Calu3 (cell line): ENCODE measurements around the gene LCLAT1. TPM values are rescaled to one million over a fixed set of nuclear protein-coding genes. Genes with fewer than 3 reads are reported as not detected.

Experiments
- BruUV-seq: library from RNA; stranded (reverse); fragments of 400-500 nt; replicated peaks from 2 replicates; lab custom pipeline; 2021; lab: Mats Ljungman, UMichigan
- CTCF ChIA-PET: fragments of 300-600 bp; sonication (Branson Sonifier 250); formaldehyde crosslinking; loops from one replicate; lab custom pipeline; 2022; ENCODE audit warnings: antibody characterized with exemption; lab: Charles Lee
- DNase-seq: peaks from one replicate; pipeline ENCODE4 v3.0.0; 2022
- H3K27ac Mint-ChIP-seq: one replicate; pipeline ENCODE4 v1.8.0; 2022; ENCODE audit warnings: mixed read lengths; ENCODE audit not compliant: unreplicated experiment
- H3K27me3 Mint-ChIP-seq: one replicate; pipeline ENCODE4 v1.8.0; 2022; ENCODE audit warnings: mixed read lengths; ENCODE audit not compliant: unreplicated experiment
- H3K36me3 Mint-ChIP-seq: one replicate; pipeline ENCODE4 v1.8.0; 2022; ENCODE audit warnings: mild to moderate bottlenecking, moderate library complexity, mixed read lengths; ENCODE audit not compliant: insufficient read depth, unreplicated experiment
- H3K4me1 Mint-ChIP-seq: one replicate; pipeline ENCODE4 v1.8.0; 2022; ENCODE audit warnings: mild to moderate bottlenecking, low read depth, mixed read lengths; ENCODE audit not compliant: unreplicated experiment
- H3K4me3 Mint-ChIP-seq: one replicate; pipeline ENCODE4 v1.8.0; 2022; ENCODE audit warnings: mild to moderate bottlenecking, low read depth, moderate library complexity, mixed read lengths; ENCODE audit not compliant: unreplicated experiment
- H3K9me3 Mint-ChIP-seq: one replicate; pipeline ENCODE4 v1.8.0; 2022; ENCODE audit warnings: low read depth, mixed read lengths; ENCODE audit not compliant: unreplicated experiment
- CTCF ChIP-seq: fragments of 200-600 bp; IDR thresholded peaks from one replicate; pipeline ENCODE4 v1.8.0; 2022; ENCODE audit warnings: antibody characterized with exemption; ENCODE audit not compliant: unreplicated experiment
- intact Hi-C: fragments of 100-400 bp; cut with micrococcal nuclease; formaldehyde crosslinking; loops from one replicate; pipeline ENCODE4 v1.10.0; 2022; ENCODE audit not compliant: unreplicated experiment
- total RNA-seq: library from RNA; stranded (reverse); gene quantifications from 2 replicates; pipeline ENCODE4 v1.2.3, GENCODE V29; 2022

The LCLAT1 gene
- total RNA-seq, 1 experiment from 2014 or later: 47.6 TPM

- intact Hi-C loops: no loop called here
- Mint-ChIP-seq H3K27ac (peak overlapping the region; percentile 10), H3K9me3 (no peaks in the 10 kb centered on the region), H3K4me3 (no peak overlapping the region), H3K27me3 (no peaks in the 10 kb centered on the region), H3K4me1 (no peaks in the 10 kb centered on the region), H3K36me3 (no peaks in the 10 kb centered on the region)
- no TSS peak for BruUV-seq
- CTCF ChIA-PET: no interaction called here
- no peak for TF ChIP-seq CTCF
- no peak for DNase-seq
Measured at GRCh38 chr2:30628341-30628740, 181.3 kb downstream of the LCLAT1 start.

GRCh38 chr2:30629866-30630265, 182.8 kb downstream of the LCLAT1 start:
- H3K27ac Mint-ChIP-seq: no peak overlapping the region
- H3K4me3 Mint-ChIP-seq: no peak overlapping the region
- H3K9me3 Mint-ChIP-seq: no peaks in the 10 kb centered on the region
- DNase-seq: no peak
- no TSS peak for BruUV-seq
- H3K4me1 Mint-ChIP-seq: no peaks in the 10 kb centered on the region
- CTCF ChIA-PET: no interaction called here
- TF ChIP-seq CTCF: no peak
- no peaks in the 10 kb centered on the region for H3K27me3 Mint-ChIP-seq
- H3K36me3 Mint-ChIP-seq: no peaks in the 10 kb centered on the region
- intact Hi-C loops: no loop called here

GRCh38 chr2:30631051-30631671, 184.1 kb downstream of the LCLAT1 start:
- TF ChIP-seq CTCF: no peak
- no peaks in the 10 kb centered on the region for H3K36me3 Mint-ChIP-seq
- CTCF ChIA-PET: no interaction called here
- no peak overlapping the region for H3K4me3 Mint-ChIP-seq
- intact Hi-C loops: no loop called here
- no peaks in the 10 kb centered on the region for H3K27me3 Mint-ChIP-seq
- H3K4me1 Mint-ChIP-seq: no peaks in the 10 kb centered on the region
- DNase-seq: no peak
- H3K27ac Mint-ChIP-seq: no peak overlapping the region
- BruUV-seq: no TSS peak
- H3K9me3 Mint-ChIP-seq: no peaks in the 10 kb centered on the region

GRCh38 chr2:30633039-30633438, 186.0 kb downstream of the LCLAT1 start:
- H3K27ac Mint-ChIP-seq: no peak overlapping the region
- no peak for TF ChIP-seq CTCF
- H3K4me1 Mint-ChIP-seq: no peaks in the 10 kb centered on the region
- no peaks in the 10 kb centered on the region for H3K27me3 Mint-ChIP-seq
- CTCF ChIA-PET: interaction anchor here (1.7 kb wide), 1 partner anchor 32 kb away, joined by 3 read pairs; no protein-coding TSS in a partner anchor
- BruUV-seq: no TSS peak
- H3K9me3 Mint-ChIP-seq: no peaks in the 10 kb centered on the region
- intact Hi-C loops: no loop called here
- H3K36me3 Mint-ChIP-seq: no peaks in the 10 kb centered on the region
- no peak overlapping the region for H3K4me3 Mint-ChIP-seq
- DNase-seq: no peak
